Caco-2 (cell line): Measurements from ENCODE around the gene NPAS3. TPM values are rescaled to one million over a fixed set of nuclear protein-coding genes. Genes with fewer than 3 reads are reported as not detected.

Source experiments
- BruUV-seq: library from RNA; stranded (reverse); fragments of 400-500 nt; replicated peaks from 2 replicates; lab custom pipeline; 2021; lab: Mats Ljungman, UMichigan
- CTCF ChIA-PET: fragments of 300-600 bp; sonication (Branson Sonifier 250); formaldehyde crosslinking; loops from one replicate; lab custom pipeline; 2022; ENCODE audit warnings: antibody characterized with exemption; lab: Charles Lee
- POLR2A ChIA-PET: fragments of 300-600 bp; sonication (Branson Sonifier 250); formaldehyde crosslinking; loops from one replicate; lab custom pipeline; 2022; ENCODE audit warnings: antibody characterized with exemption; lab: Charles Lee
- DNase-seq, 2 experiments: peaks; one replicate each; pipeline versions ENCODE4 v3.0.0 to v3.0.0-alpha.2; 2020 to 2022
- H3K27me3 ChIP-seq: replicated peaks from 2 replicates; pipeline ENCODE4 v1.6.0; 2011; ENCODE audit warnings: low read length; ENCODE audit not compliant: control insufficient read depth, insufficient read depth
- H3K36me3 ChIP-seq: 2 replicates; pipeline ENCODE4 v1.5.1; 2011; ENCODE audit warnings: low read length; ENCODE audit not compliant: control insufficient read depth, insufficient read depth
- H3K4me1 ChIP-seq: fragments of 250-450 bp; sonication (Bioruptor Pico); 2 replicates; pipeline ENCODE4 v1.5.1; 2020; ENCODE audit warnings: mild to moderate bottlenecking
- H3K4me3 ChIP-seq: 2 replicates; pipeline ENCODE4 v1.5.1; 2011; ENCODE audit warnings: low read depth, mild to moderate bottlenecking, control low read depth, low read length
- H3K9me3 ChIP-seq: fragments of 250-450 bp; sonication (Bioruptor Pico); 2 replicates; pipeline ENCODE4 v1.5.1; 2020; ENCODE audit warnings: mild to moderate bottlenecking, moderate library complexity
- H3K27ac Mint-ChIP-seq: one replicate; pipeline ENCODE4 v1.8.0; 2022; ENCODE audit warnings: mixed read lengths; ENCODE audit not compliant: unreplicated experiment
- H3K27me3 Mint-ChIP-seq: one replicate; pipeline ENCODE4 v1.8.0; 2022; ENCODE audit warnings: mixed read lengths; ENCODE audit not compliant: insufficient read depth, unreplicated experiment
- H3K36me3 Mint-ChIP-seq: one replicate; pipeline ENCODE4 v1.8.0; 2022; ENCODE audit warnings: mild to moderate bottlenecking, mixed read lengths; ENCODE audit not compliant: insufficient read depth, unreplicated experiment
- H3K4me1 Mint-ChIP-seq: one replicate; pipeline ENCODE4 v1.8.0; 2022; ENCODE audit warnings: low read depth, mixed read lengths; ENCODE audit not compliant: unreplicated experiment
- H3K4me3 Mint-ChIP-seq: one replicate; pipeline ENCODE4 v1.8.0; 2022; ENCODE audit warnings: mild to moderate bottlenecking, moderate library complexity, mixed read lengths; ENCODE audit not compliant: unreplicated experiment
- H3K9me3 Mint-ChIP-seq: one replicate; pipeline ENCODE4 v1.8.0; 2022; ENCODE audit warnings: mixed read lengths; ENCODE audit not compliant: unreplicated experiment
- CTCF ChIP-seq, 2 experiments: fragments of 200-600 bp in 1 of 2; IDR thresholded peaks; 1 replicate in 1 of 2; 2 replicates in 1 of 2; pipeline versions ENCODE4 v1.5.1 to v1.8.0; 2011 to 2022; ENCODE audit warnings: antibody characterized with exemption in 1 of 2, control low read depth in 1 of 2, inconsistent platforms in 1 of 2, low read depth in 1 of 2, low read length in 1 of 2, mild to moderate bottlenecking in 1 of 2, moderate library complexity in 1 of 2; ENCODE audit not compliant: insufficient read depth in 1 of 2, severe bottlenecking in 1 of 2, unreplicated experiment in 1 of 2
- intact Hi-C: fragments of 100-400 bp; cut with micrococcal nuclease; formaldehyde crosslinking; loops from one replicate; pipeline ENCODE4 v1.10.0; 2022; ENCODE audit not compliant: unreplicated experiment
- total RNA-seq: library from RNA; stranded (reverse); gene quantifications from 2 replicates; pipeline ENCODE4 v1.2.3, GENCODE V29; 2022

NPAS3 gene
- total RNA-seq, 1 experiment from 2014 or later = not detected

GRCh38 chr14:33471776-33472175 lies 533.1 kb downstream of the NPAS3 start:
- Mint-ChIP-seq H3K4me1 (no peaks in the 10 kb centered on the region), H3K9me3 (no peaks in the 10 kb centered on the region), H3K27me3 (peaks cover 15% of the 10 kb centered on the region), H3K27ac (no peak overlapping the region), H3K36me3 (no peaks in the 10 kb centered on the region), H3K4me3 (no peak overlapping the region)
- no peaks in the 10 kb centered on the region for H3K4me1 ChIP-seq
- ChIA-PET POLR2A (no interaction called here), CTCF (interaction anchor here (0.5 kb wide), 1 partner anchor 204 kb away, joined by 3 read pairs; no protein-coding TSS in a partner anchor)
- H3K4me3 ChIP-seq = no peak overlapping the region
- no TSS peak for BruUV-seq
- H3K27me3 ChIP-seq = no peaks in the 10 kb centered on the region
- H3K9me3 ChIP-seq = no peaks in the 10 kb centered on the region
- no peaks in the 10 kb centered on the region for H3K36me3 ChIP-seq
- TF ChIP-seq CTCF (IDR thresholded peaks at IDR 0.05; ENCODE audit: insufficient read depth in 1 of 2, low read depth in 1 of 2, low read length in 1 of 2, severe bottlenecking in 1 of 2, unreplicated experiment in 1 of 2) = no peak
- DNase-seq = no peak
- intact Hi-C loops = no loop called here

- intact Hi-C loops = loop anchor here (1.0 to 5.0 kb wide), 3 partner anchors 317 to 847 kb away; no protein-coding TSS in a partner anchor
- Histone ChIP-seq H3K9me3 (no peaks in the 10 kb centered on the region), H3K27me3 (no peaks in the 10 kb centered on the region; the same call in 1 of the 2 replicates), H3K4me3 (no peak overlapping the region), H3K36me3 (no peaks in the 10 kb centered on the region), H3K4me1 (no peaks in the 10 kb centered on the region)
- peaks cover 20% of the 10 kb centered on the region for H3K27me3 Mint-ChIP-seq
- TF ChIP-seq CTCF (IDR thresholded peaks at IDR 0.05; ENCODE audit: insufficient read depth in 1 of 2, low read depth in 1 of 2, low read length in 1 of 2, severe bottlenecking in 1 of 2, unreplicated experiment in 1 of 2) = peak; percentile 30 to 44
- BruUV-seq = no TSS peak
- ChIA-PET CTCF (interaction anchor here (1.4 kb wide), 2 partner anchors 317 to 623 kb away, joined by 3 to 5 read pairs; no protein-coding TSS in a partner anchor), POLR2A (no interaction called here)
- no peaks in the 10 kb centered on the region for H3K9me3 Mint-ChIP-seq
- peak; percentile 44 to 48 for DNase-seq
- H3K36me3 Mint-ChIP-seq = no peaks in the 10 kb centered on the region
- no peak overlapping the region for H3K4me3 Mint-ChIP-seq
- no peak overlapping the region for H3K27ac Mint-ChIP-seq
- no peaks in the 10 kb centered on the region for H3K4me1 Mint-ChIP-seq
Observed at GRCh38 chr14:33475623-33476022, 536.9 kb downstream of the NPAS3 start.

DNA sequence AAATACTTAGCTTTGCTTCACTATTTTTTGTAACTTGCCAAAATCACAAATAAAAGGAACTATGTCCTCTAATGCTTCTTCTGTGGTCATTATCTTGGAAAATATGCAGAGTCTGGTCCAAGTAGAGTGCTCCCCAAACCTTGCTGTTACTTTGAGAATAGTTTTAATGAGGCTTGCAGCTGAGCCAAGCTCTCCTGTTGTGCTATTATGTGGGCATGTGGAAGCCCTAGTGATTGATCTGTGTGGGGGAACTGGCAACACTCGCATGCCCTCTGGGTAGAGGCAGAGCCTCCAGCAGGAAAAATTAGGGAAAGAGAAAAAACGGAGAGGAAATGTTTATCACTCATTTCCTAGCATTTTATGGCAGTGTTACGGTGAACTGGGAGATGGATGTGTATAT lies 539.1 kb downstream of the NPAS3 start:
- BruUV-seq = no TSS peak
- H3K4me3 Mint-ChIP-seq = no peak overlapping the region
- no peaks in the 10 kb centered on the region for H3K4me1 Mint-ChIP-seq
- H3K27me3 ChIP-seq = no peaks in the 10 kb centered on the region; the same call in 1 of the 2 replicates
- ChIA-PET POLR2A (interaction anchor here (0.6 kb wide), 1 partner anchor 228 kb away, joined by 3 read pairs; no protein-coding TSS in a partner anchor), CTCF (no interaction called here)
- H3K4me3 ChIP-seq = no peak overlapping the region
- no peaks in the 10 kb centered on the region for H3K36me3 Mint-ChIP-seq
- DNase-seq = no peak
- no peaks in the 10 kb centered on the region for H3K9me3 ChIP-seq
- H3K4me1 ChIP-seq = no peaks in the 10 kb centered on the region
- H3K9me3 Mint-ChIP-seq = no peaks in the 10 kb centered on the region
- TF ChIP-seq CTCF (IDR thresholded peaks at IDR 0.05; ENCODE audit: insufficient read depth in 1 of 2, low read depth in 1 of 2, low read length in 1 of 2, severe bottlenecking in 1 of 2, unreplicated experiment in 1 of 2) = no peak
- H3K36me3 ChIP-seq = no peaks in the 10 kb centered on the region
- peaks cover 22% of the 10 kb centered on the region for H3K27me3 Mint-ChIP-seq
- H3K27ac Mint-ChIP-seq = no peak overlapping the region
- intact Hi-C loops = loop anchor here (5.0 kb wide), 2 partner anchors 825 to 845 kb away; no protein-coding TSS in a partner anchor
